ENCODE results near the gene NDRG4. TPM values are rescaled to one million over a fixed set of nuclear protein-coding genes. Genes with fewer than 3 reads are reported as not detected.
A peak's percentile ranks its signal among the peaks of the same experiment; 100 is the strongest.

The NDRG4 gene
- total RNA-seq, 1 donor from 2014 or later = 30.1 TPM

- Histone ChIP-seq H3K4me3 (ENCODE audit: low read depth, low read length) (no peak overlapping the region), H3K27me3 (ENCODE audit: control insufficient read depth, insufficient read depth, low read length) (peaks cover 25% of the 10 kb centered on the region), H3K36me3 (ENCODE audit: control insufficient read depth, insufficient read depth, low read length) (no peaks in the 10 kb centered on the region)
- TF ChIP-seq CTCF (IDR thresholded peaks at IDR 0.05; ENCODE audit: insufficient read depth, low read length, poor library complexity, severe bottlenecking) = no peak
- DNase-seq (ENCODE audit: low read depth) = no peak
Measured at GRCh38 chr16:58492735-58493134, 7.2 kb upstream of the NDRG4 start.

DNA sequence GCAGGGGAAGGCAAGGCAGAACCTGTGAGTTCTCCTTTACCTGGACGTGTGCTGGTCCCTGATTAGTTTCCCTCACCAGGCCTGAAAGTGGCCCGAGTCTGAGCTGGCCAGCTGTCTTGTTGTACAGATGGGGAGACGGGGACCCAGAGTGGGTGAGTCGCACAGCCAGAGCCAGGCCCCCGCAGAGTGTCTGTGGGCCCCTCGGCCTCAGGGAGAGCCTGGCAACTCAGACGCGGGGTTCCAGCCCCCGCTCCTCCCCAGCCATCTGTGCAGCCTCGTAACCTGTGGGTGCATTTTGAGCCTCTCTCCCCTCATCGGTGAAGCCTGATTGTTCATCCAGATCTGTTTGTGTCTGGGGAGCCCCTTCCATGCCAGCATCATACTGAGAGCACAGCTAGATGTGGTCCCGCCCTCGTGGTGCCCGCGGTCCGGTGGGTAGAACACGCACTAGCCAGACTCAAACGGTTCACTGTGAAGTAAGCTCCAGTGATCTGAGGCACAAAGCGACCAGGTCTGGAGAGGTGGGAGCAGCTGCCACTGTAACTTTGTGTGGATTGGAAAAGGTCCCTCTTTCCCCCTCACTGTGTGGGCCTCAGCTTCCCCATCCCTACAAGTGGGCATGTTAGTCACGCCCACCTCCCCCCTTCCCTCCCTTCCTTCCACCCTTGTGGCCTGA, 6.0 kb upstream of the NDRG4 start:
- DNase-seq (ENCODE audit: low read depth) = no peak

GRCh38 chr16:58494981-58495520, 4.9 kb upstream of the NDRG4 start:
- peak; percentile 77 for TF ChIP-seq CTCF (IDR thresholded peaks at IDR 0.05; ENCODE audit: insufficient read depth, low read length, poor library complexity, severe bottlenecking)
- Histone ChIP-seq H3K27me3 (ENCODE audit: control insufficient read depth, insufficient read depth, low read length) (peaks cover 22% of the 10 kb centered on the region), H3K36me3 (ENCODE audit: control insufficient read depth, insufficient read depth, low read length) (no peaks in the 10 kb centered on the region), H3K4me3 (ENCODE audit: low read depth, low read length) (no peak overlapping the region)
- peak; percentile 98 for DNase-seq (ENCODE audit: low read depth)

More for the DNA sequence above, 6.0 kb upstream of the NDRG4 start:
- Histone ChIP-seq H3K4me3 (ENCODE audit: low read depth, low read length) (no peak overlapping the region), H3K36me3 (ENCODE audit: control insufficient read depth, insufficient read depth, low read length) (no peaks in the 10 kb centered on the region), H3K27me3 (ENCODE audit: control insufficient read depth, insufficient read depth, low read length) (peaks cover 25% of the 10 kb centered on the region)
- TF ChIP-seq CTCF (IDR thresholded peaks at IDR 0.05; ENCODE audit: insufficient read depth, low read length, poor library complexity, severe bottlenecking) = no peak

GRCh38 chr16:58495521-58496331, 4.2 kb upstream of the NDRG4 start:
- no peak overlapping the region for H3K4me3 ChIP-seq (ENCODE audit: low read depth, low read length)

GRCh38 chr16:58497468-58497867, 2.5 kb upstream of the NDRG4 start:
- H3K36me3 ChIP-seq (ENCODE audit: control insufficient read depth, insufficient read depth, low read length) = no peaks in the 10 kb centered on the region

More at GRCh38 chr16:58495521-58496331, 4.2 kb upstream of the NDRG4 start:
- H3K36me3 ChIP-seq (ENCODE audit: control insufficient read depth, insufficient read depth, low read length) = no peaks in the 10 kb centered on the region
- TF ChIP-seq CTCF (IDR thresholded peaks at IDR 0.05; ENCODE audit: insufficient read depth, low read length, poor library complexity, severe bottlenecking) = no peak
- H3K27me3 ChIP-seq (ENCODE audit: control insufficient read depth, insufficient read depth, low read length) = peaks cover 19% of the 10 kb centered on the region
- no peak for DNase-seq (ENCODE audit: low read depth)

More at GRCh38 chr16:58497468-58497867, 2.5 kb upstream of the NDRG4 start:
- no peak for TF ChIP-seq CTCF (IDR thresholded peaks at IDR 0.05; ENCODE audit: insufficient read depth, low read length, poor library complexity, severe bottlenecking)
- Histone ChIP-seq H3K27me3 (ENCODE audit: control insufficient read depth, insufficient read depth, low read length) (peaks cover 12% of the 10 kb centered on the region), H3K4me3 (ENCODE audit: low read depth, low read length) (no peak overlapping the region)
- DNase-seq (ENCODE audit: low read depth) = no peak

All from kidney epithelial cell (primary cell).